Measurements from ENCODE around the gene CACNA1E.
"Not testable (repeated sequence)": the region's sequence is repeated elsewhere in the genome, so short reads cannot be mapped to it uniquely, and the experiment has no call there.

Gene CACNA1E

DNA sequence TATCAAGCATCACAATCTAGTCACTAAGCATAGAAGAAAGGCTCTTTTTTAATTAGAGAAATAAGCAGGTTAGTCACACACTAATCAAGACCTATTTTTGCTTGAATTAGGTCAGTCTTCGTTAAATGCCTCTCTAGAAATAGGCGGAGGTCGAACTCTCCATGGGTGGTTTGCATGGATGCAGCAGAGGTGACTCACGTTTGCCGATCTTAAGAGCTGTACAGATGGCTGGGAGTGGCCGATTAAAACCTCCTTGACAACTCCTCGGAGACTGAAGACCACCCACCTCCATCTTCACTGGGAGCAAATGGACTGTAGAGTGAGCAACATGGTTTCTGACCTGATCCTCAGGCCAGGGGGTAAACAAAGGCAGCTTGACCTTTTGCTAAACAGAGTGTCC is 328.9 kb downstream of the CACNA1E start:
- DNase-seq (ENCODE audit: low read depth): no peak

DNA sequence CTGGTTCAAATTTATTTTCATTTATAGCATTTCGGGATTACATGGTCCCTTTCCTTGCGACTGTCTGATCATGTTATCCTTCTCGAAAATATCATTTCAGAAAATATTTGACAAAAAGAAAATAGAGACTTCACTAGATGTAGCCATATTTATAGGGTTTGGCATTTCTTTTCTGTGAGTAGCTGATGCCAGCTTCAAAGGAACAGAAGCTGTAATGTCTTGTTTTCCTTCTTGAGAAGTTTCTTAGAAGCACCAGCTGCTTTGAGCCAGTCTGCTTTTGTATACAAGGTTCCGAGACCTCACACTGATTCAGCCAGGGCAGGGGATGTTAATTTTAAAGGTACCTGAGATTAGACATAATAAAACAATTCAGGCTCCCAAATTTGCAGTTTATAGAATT is 329.9 kb downstream of the CACNA1E start:
- no peak for DNase-seq (ENCODE audit: low read depth)

GRCh38 chr1:181816608-181817007 is 333.3 kb downstream of the CACNA1E start:
- no peak for DNase-seq (ENCODE audit: low read depth)

DNA sequence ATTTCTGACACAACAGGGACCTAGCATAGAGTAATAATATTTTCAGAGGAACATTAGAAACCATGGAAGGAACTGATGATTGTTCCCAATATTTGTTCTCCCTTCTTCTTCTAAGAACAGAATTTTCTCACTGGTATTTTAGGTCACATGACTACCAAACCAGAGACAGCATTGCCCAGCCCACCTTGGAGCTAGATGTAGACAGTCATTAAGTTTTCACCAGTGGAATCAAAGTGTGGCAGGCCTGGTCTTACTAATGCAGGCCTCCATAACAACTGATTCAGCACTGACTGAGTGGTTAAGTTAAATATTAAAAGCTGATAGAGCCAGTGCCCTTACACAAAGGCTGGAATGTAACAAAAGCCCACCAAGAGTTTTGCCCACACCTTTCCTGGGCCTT is 333.8 kb downstream of the CACNA1E start:
- DNase-seq (ENCODE audit: low read depth): no peak

GRCh38 chr1:181818459-181818858 is 335.1 kb downstream of the CACNA1E start:
- DNase-seq (ENCODE audit: low read depth): no peak

- no peak for DNase-seq (ENCODE audit: low read depth)
Observed at GRCh38 chr1:181818943-181819342, 335.6 kb downstream of the CACNA1E start.

- no peak for DNase-seq (ENCODE audit: low read depth)
Observed at GRCh38 chr1:181821701-181822100, 338.4 kb downstream of the CACNA1E start.

DNA sequence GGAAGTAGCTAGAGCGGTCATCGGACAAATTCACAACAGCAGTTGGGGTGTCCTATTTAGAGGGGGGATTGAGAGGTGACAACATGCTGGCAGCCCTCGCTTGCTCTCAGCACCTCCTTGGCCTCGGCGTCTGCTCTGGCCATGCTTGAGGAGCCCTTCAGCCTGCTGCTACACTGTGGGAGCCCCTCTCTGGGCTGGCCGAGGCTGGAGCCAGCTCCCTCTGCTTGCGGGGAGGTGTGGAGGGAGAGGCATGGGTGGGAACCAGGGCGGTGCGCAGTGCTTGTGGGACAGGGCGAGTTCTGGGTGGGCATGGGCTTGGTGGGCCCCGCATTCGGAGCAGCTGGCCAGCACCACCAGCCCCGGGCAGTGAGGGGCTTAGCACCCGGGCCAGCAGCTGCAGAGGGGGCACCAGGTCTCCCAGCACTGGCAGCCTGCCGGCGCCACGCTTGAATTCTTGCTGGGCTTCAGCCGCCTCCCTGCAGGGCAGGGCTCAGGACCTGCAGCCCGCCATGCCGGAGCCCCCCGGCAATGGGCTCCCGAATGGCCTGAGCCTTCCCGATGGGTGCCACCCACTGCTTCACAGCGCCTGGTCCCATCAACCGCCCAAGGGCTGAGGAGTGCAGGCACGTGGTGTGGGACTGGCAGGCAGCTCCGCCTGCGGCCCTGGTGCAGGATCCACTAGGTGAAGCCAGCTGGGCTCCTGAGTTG is 349.0 kb downstream of the CACNA1E start:
- DNase-seq (ENCODE audit: low read depth): not testable (repeated sequence)

- no peak for DNase-seq (ENCODE audit: low read depth)
Observed at GRCh38 chr1:181846001-181846645, 362.8 kb downstream of the CACNA1E start.

DNA sequence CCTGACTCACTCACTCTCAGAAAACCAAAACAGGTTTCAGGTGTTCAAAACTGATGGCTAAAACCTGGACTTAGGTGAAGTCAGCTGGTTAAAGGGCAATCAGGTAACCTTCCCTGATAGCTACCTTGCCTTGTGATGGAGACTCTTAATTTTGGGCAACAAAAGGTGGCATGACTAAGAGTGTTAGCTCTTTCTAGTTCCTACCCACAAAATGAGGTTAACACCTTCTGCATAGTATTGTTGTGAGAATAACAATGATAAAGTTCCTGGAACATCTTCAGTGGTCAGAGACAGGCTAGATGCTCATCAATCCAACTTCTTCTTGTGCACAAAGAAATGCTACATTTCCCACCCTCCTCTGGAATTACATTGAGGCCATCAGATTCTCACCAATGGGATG is 363.4 kb downstream of the CACNA1E start:
- no peak for DNase-seq (ENCODE audit: low read depth)

- DNase-seq (ENCODE audit: low read depth): no peak
Observed at GRCh38 chr1:181849071-181849470, 365.8 kb downstream of the CACNA1E start.

GRCh38 chr1:181854212-181854611 is 370.9 kb downstream of the CACNA1E start:
- not testable (repeated sequence) for DNase-seq (ENCODE audit: low read depth)

DNA sequence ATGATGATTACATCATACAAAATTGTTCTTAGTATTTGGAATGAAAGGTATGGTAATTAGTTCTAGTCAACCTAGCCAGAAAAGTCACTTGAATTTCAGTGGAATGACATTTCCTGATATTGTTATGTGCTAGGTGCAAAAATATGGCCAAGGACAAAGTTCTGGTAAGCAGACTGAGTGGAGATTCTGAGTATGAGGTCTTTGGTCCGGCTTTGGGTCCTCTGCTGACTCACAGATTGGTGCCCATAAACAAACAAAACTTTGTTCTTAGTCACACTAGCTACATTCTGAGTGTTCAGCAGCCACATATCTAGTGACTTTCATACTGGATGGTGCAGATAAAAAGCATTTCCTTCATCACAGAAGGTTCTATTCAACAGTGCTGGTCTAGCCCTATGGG is 372.1 kb downstream of the CACNA1E start:
- no peak for DNase-seq (ENCODE audit: low read depth)

All from T-helper 22 cell (primary cell).